Type B pancreatic cell (in vitro differentiated cells): ENCODE data around the gene SGMS1. TPM values are rescaled to one million over a fixed set of nuclear protein-coding genes. Genes with fewer than 3 reads are reported as not detected.
"Not testable (repeated sequence)": the region's sequence is repeated elsewhere in the genome, so short reads cannot be mapped to it uniquely, and the experiment has no call there.

Experiments
- DNase-seq: peaks from one replicate; pipeline ENCODE4 v3.0.0; 2021; ENCODE audit warnings: mixed read lengths; ENCODE audit not compliant: unreplicated experiment; ENCODE audit errors: extremely low spot score
- H3K27ac Mint-ChIP-seq: 2 replicates; pipeline ENCODE4 v1.8.0; 2021; ENCODE audit warnings: mild to moderate bottlenecking, mixed read lengths
- H3K27me3 Mint-ChIP-seq: 2 replicates; pipeline ENCODE4 v1.8.0; 2021; ENCODE audit warnings: mixed read lengths
- H3K36me3 Mint-ChIP-seq: 2 replicates; pipeline ENCODE4 v1.8.0; 2021; ENCODE audit warnings: mixed read lengths
- H3K4me1 Mint-ChIP-seq: one replicate; pipeline ENCODE4 v1.8.0; 2021; ENCODE audit warnings: mixed read lengths; ENCODE audit not compliant: unreplicated experiment
- H3K4me3 Mint-ChIP-seq: 2 replicates; pipeline ENCODE4 v1.8.0; 2021; ENCODE audit warnings: mild to moderate bottlenecking, mixed read lengths
- H3K9me3 Mint-ChIP-seq: 2 replicates; pipeline ENCODE4 v1.8.0; 2021; ENCODE audit warnings: mixed read lengths
- CTCF ChIP-seq: fragments of 200-600 bp; sonication (generic); conservative IDR thresholded peaks from 2 replicates; pipeline ENCODE4 v1.5.0; 2021; ENCODE audit warnings: antibody characterized with exemption, mild to moderate bottlenecking
- total RNA-seq: library from RNA; stranded (reverse); gene quantifications from 2 replicates; pipeline ENCODE4 v1.2.1, GENCODE V29; 2021; ENCODE audit warnings: low replicate concordance

Gene SGMS1
- total RNA-seq, 1 donor from 2014 or later: 15.1 TPM

- no peak for TF ChIP-seq CTCF
- H3K27ac Mint-ChIP-seq: no peak overlapping the region
- peaks cover 4% of the 10 kb centered on the region for H3K4me1 Mint-ChIP-seq
- H3K27me3 Mint-ChIP-seq: no peaks in the 10 kb centered on the region
- no peak for DNase-seq
- no peak overlapping the region for H3K4me3 Mint-ChIP-seq
- H3K36me3 Mint-ChIP-seq: no peaks in the 10 kb centered on the region
- no peaks in the 10 kb centered on the region for H3K9me3 Mint-ChIP-seq
Measured at GRCh38 chr10:50431791-50432190, 192.0 kb downstream of the SGMS1 start.

GRCh38 chr10:50431133-50431532, 192.6 kb downstream of the SGMS1 start:
- Mint-ChIP-seq H3K27me3 (no peaks in the 10 kb centered on the region), H3K9me3 (no peaks in the 10 kb centered on the region), H3K36me3 (no peaks in the 10 kb centered on the region), H3K4me3 (no peak overlapping the region), H3K4me1 (peaks cover 4% of the 10 kb centered on the region), H3K27ac (no peak overlapping the region)
- no peak for TF ChIP-seq CTCF
- DNase-seq: no peak

GRCh38 chr10:50426485-50426884, 197.3 kb downstream of the SGMS1 start:
- H3K27ac Mint-ChIP-seq: no peak overlapping the region
- no peaks in the 10 kb centered on the region for H3K9me3 Mint-ChIP-seq
- no peaks in the 10 kb centered on the region for H3K27me3 Mint-ChIP-seq
- H3K4me1 Mint-ChIP-seq: peaks cover 1% of the 10 kb centered on the region
- no peak for TF ChIP-seq CTCF
- no peak overlapping the region for H3K4me3 Mint-ChIP-seq
- no peak for DNase-seq
- H3K36me3 Mint-ChIP-seq: peaks cover 3% of the 10 kb centered on the region

- H3K9me3 Mint-ChIP-seq, H3K4me3 Mint-ChIP-seq, H3K27me3 Mint-ChIP-seq, DNase-seq, H3K27ac Mint-ChIP-seq, H3K36me3 Mint-ChIP-seq, H3K4me1 Mint-ChIP-seq: not testable (repeated sequence)
Measured at GRCh38 chr10:50425215-50425614, 198.5 kb downstream of the SGMS1 start.

- H3K27me3 Mint-ChIP-seq: peaks cover 2% of the 10 kb centered on the region
- no peak overlapping the region for H3K27ac Mint-ChIP-seq
- H3K4me1 Mint-ChIP-seq: no peaks in the 10 kb centered on the region
- no peaks in the 10 kb centered on the region for H3K9me3 Mint-ChIP-seq
- no peak for DNase-seq
- no peak for TF ChIP-seq CTCF
- peaks cover 3% of the 10 kb centered on the region for H3K36me3 Mint-ChIP-seq
- no peak overlapping the region for H3K4me3 Mint-ChIP-seq
Measured at GRCh38 chr10:50423448-50423847, 200.3 kb downstream of the SGMS1 start.

- no peak for TF ChIP-seq CTCF
- no peak overlapping the region for H3K4me3 Mint-ChIP-seq
- no peaks in the 10 kb centered on the region for H3K9me3 Mint-ChIP-seq
- H3K36me3 Mint-ChIP-seq: peaks cover 3% of the 10 kb centered on the region
- DNase-seq: no peak
- peaks cover 10% of the 10 kb centered on the region for H3K27me3 Mint-ChIP-seq
- H3K4me1 Mint-ChIP-seq: peaks cover 4% of the 10 kb centered on the region
- no peak overlapping the region for H3K27ac Mint-ChIP-seq
Measured at GRCh38 chr10:50422259-50422658, 201.5 kb downstream of the SGMS1 start.
